ENCODE results near the gene DIS3L2.

DIS3L2 gene

GRCh38 chr2:231957913-231958763 lies 3.4 kb upstream of the DIS3L2 start:
- no peak for DNase-seq (ENCODE audit: low spot score)

GRCh38 chr2:231960810-231961348 lies 634 bp upstream of the DIS3L2 start:
- DNase-seq (ENCODE audit: low spot score), result no peak

GRCh38 chr2:231965102-231965501 lies 3.6 kb downstream of the DIS3L2 start:
- DNase-seq (ENCODE audit: low spot score), result no peak

GRCh38 chr2:231966886-231967285 lies 5.4 kb downstream of the DIS3L2 start:
- no peak for DNase-seq (ENCODE audit: low spot score)

- DNase-seq (ENCODE audit: low spot score), result no peak
These were observed 7.3 kb downstream of the DIS3L2 start for GRCh38 chr2:231968820-231969219.

GRCh38 chr2:231970461-231970860 lies 8.9 kb downstream of the DIS3L2 start:
- DNase-seq (ENCODE audit: low spot score), result no peak

- no peak for DNase-seq (ENCODE audit: low spot score)
These were observed 13.5 kb downstream of the DIS3L2 start for GRCh38 chr2:231975001-231975400.

- no peak for DNase-seq (ENCODE audit: low spot score)
These were observed 15.9 kb downstream of the DIS3L2 start for GRCh38 chr2:231977430-231977829.

GRCh38 chr2:231984992-231985391 lies 23.5 kb downstream of the DIS3L2 start:
- no peak for DNase-seq (ENCODE audit: low spot score)

- no peak for DNase-seq (ENCODE audit: low spot score)
These were observed 24.3 kb downstream of the DIS3L2 start for GRCh38 chr2:231985823-231986261.

- peak; percentile 7 for DNase-seq (ENCODE audit: low spot score)
These were observed 25.7 kb downstream of the DIS3L2 start for GRCh38 chr2:231987124-231987727.

GRCh38 chr2:231988179-231988866 lies 26.8 kb downstream of the DIS3L2 start:
- peak; percentile 29 for DNase-seq (ENCODE audit: low spot score)

- DNase-seq (ENCODE audit: low spot score), result no peak
These were observed 30.2 kb downstream of the DIS3L2 start for GRCh38 chr2:231991664-231992063.

GRCh38 chr2:231992888-231993287 lies 31.4 kb downstream of the DIS3L2 start:
- DNase-seq (ENCODE audit: low spot score), result no peak

GRCh38 chr2:231996797-231997540 lies 35.5 kb downstream of the DIS3L2 start:
- DNase-seq (ENCODE audit: low spot score), result no peak

GRCh38 chr2:231998046-231998445 lies 36.5 kb downstream of the DIS3L2 start:
- no peak for DNase-seq (ENCODE audit: low spot score)

- DNase-seq (ENCODE audit: low spot score), result no peak
These were observed 38.9 kb downstream of the DIS3L2 start for GRCh38 chr2:232000439-232000838.

GRCh38 chr2:232001073-232001472 lies 39.6 kb downstream of the DIS3L2 start:
- no peak for DNase-seq (ENCODE audit: low spot score)

- DNase-seq (ENCODE audit: low spot score), result no peak
These were observed 44.7 kb downstream of the DIS3L2 start for GRCh38 chr2:232006253-232006652.

GRCh38 chr2:232008907-232009638 lies 47.6 kb downstream of the DIS3L2 start:
- DNase-seq (ENCODE audit: low spot score), result no peak

- DNase-seq (ENCODE audit: low spot score), result no peak
These were observed 48.2 kb downstream of the DIS3L2 start for GRCh38 chr2:232009639-232010274.

Data from AG08395 (cell line).